Activated T-cell treated with anti-CD3 and anti-CD28 coated beads for 24 hours (primary cell): ENCODE measurements around the gene ALK.

Experiments
- DNase-seq: peaks from one replicate; pipeline ENCODE4 v3.0.0-alpha.2; 2020; ENCODE audit warnings: low read depth

ALK gene

DNA sequence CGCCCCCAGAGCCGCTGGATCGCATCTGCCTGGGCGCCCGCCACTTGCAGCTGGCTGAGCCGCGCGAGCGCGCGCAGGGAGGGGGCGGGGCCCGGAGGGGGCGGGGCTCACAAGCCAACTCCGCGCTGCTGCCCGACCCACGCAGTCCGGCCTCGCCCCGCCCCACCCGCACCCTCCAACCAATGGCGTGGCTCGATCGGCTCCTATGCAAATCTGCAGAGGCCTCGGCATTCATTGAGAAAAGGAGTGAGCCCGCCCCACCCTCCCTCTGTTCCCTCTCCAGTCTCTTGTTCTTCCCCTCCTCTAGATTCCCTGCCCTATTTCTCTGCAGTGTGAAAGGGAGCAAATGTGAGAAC, at the start of gene ALK:
Gene ALK, minus strand, starts transcription at position 27 of the 356 bp plus-strand sequence. CDS start 927 bp downstream, outside the sequence.
- peak; percentile 59 for DNase-seq

- DNase-seq, result no peak
Measured at GRCh38 chr2:29966266-29966665, 44.9 kb upstream of the ALK start.

- DNase-seq, result no peak
Measured at GRCh38 chr2:29963972-29964570, 42.7 kb upstream of the ALK start.

DNA sequence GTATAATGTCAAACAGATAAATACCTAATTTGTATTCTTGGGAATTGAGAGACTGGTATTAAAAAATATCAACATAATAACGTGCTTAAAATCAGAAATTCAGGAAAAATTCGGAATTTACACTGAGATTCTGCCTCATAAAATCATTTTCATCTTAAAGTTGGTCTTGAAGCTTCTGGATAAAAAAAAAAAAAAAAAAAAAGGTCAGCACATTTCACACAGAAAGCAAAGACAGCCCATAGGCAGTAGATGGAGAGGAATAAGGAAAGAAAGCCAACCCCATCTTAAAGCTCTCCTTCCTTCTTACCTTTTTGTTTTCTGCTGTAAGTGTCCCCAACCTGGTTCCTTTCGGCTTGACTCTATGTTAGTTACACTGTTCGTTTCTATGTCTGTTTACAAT, 41.5 kb upstream of the ALK start:
- no peak for DNase-seq

DNA sequence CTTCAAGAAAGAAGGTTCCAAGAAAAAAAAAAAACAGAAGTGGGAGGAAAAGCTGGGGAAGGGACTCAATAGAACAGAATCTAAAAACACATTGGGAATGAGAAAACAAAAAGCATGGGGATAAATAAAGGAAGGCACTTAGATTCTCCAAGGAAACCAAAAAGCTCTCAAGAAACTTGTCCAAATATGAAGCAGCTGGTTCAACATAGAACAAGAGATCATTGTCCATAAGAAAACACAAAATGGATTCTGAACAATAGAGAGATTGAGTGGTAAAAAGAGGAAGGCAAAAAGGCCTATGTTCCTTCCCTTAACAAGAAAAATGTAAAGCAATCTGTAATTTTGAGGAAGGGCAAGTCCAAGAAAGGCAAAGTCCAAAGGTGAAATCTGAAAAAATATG, 32.9 kb upstream of the ALK start:
- no peak for DNase-seq

- DNase-seq, result no peak
Measured at GRCh38 chr2:29952973-29953372, 31.6 kb upstream of the ALK start.

- no peak for DNase-seq
Measured at GRCh38 chr2:29951576-29951975, 30.2 kb upstream of the ALK start.

GRCh38 chr2:29950481-29950880, 29.1 kb upstream of the ALK start:
- no peak for DNase-seq

GRCh38 chr2:29949042-29949441, 27.7 kb upstream of the ALK start:
- no peak for DNase-seq

DNA sequence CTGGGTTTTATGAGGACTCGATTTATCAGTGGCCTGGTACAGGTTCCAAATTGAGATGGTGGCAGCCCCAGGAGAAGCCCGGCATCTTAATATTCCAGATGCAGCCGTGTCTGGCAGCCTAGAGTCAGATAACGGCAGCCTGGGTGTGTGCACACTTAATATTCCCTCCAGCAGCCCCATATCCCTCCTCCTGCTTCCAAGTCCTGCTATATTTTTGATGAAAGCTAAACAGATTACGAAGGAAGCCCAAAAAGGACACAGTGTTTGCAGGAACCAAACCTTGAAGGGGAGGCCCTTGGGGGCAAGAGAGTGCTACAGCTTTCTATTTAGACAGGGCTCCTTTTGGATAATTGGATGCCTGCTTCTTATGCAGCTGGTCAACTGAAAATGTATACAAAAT, 25.1 kb upstream of the ALK start:
- no peak for DNase-seq

- DNase-seq, result no peak
Measured at GRCh38 chr2:29942711-29943110, 21.3 kb upstream of the ALK start.

DNA sequence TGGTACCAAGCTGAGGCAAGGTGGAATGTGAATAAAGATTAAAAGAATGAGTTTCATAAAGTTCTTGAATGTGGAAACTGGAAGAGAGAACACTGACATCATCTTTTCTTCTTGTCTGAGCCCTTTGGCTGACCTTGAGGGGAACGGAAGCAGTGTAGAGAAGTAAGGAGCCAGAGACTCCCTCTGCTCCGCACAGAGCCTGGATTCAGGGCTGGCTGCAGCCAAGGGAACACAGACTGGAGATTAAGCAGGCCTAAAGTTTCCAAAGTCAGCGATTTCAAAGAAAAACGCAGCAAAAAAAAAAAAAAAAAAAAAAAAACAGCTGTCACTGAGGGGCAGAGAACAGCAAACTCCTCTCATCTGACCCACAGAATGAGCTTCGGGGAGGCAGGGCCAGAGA, 19.3 kb upstream of the ALK start:
- DNase-seq, result no peak

- DNase-seq, result no peak
Measured at GRCh38 chr2:29936020-29936419, 14.6 kb upstream of the ALK start.

DNA sequence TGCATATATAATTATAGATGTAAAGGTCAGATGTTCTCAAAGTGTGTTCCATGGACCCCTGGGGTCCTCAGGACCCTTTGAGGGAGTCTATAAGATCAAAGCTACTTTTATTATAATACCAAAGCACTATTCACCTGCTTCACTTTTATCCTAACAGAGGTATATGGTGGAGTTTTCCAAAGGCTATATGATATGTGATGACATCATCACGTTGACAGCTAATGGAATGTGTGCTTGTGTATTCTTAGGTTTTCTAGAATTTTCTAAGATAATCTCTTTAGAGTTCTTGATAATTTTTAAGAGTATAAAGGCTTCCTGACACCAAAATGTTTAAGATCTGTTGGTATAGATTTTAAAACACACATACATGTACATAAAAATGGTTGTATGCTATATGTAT, 10.4 kb upstream of the ALK start:
- no peak for DNase-seq

DNA sequence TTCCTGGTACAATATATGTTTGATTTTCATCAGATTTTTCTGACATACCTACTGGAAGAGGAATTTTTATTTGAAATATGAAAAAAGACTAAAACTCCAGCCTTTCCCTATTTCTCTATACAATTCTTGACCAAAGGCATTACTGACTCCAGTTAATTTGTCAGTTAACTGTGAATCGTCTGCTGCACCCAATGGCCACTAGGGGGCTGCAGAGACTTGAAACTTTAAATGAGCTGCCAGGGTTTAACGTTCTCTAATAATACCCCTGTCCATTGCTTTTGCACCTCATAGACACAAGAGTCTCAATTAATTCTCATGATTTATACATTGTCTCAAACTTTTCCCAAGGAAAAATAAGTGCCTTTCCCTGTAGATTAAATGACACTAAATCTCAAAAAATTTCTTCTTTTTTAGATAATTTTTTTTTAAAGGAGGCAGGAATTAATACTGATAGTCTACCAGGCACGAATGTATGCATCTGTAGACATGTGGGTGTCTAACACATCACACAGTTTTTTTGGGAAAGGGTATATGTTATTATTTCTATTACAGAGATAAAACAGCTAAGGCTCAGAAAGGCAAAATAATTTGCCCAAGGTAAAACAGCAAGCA, 1.8 kb upstream of the ALK start:
- DNase-seq, result no peak

DNA sequence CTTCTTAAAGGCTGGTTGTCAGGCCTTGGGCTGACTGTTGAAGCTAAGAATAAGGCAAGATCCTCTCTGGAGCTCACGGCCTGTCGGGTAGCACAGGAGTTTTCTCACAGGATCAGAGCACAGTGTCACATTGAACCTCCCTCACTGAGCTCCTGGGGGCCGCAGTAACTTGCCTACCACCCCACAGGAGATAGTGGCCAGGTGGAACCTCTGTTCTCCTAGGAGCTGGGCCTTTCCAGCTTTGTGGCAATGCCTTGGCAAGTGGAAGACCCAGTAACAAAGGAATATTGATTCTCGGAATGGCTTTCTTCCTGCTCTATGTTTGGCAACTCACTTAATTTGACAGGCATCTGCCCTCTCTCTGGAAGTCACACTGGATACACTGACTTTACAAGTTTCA, 1.2 kb upstream of the ALK start:
- DNase-seq, result no peak

DNA sequence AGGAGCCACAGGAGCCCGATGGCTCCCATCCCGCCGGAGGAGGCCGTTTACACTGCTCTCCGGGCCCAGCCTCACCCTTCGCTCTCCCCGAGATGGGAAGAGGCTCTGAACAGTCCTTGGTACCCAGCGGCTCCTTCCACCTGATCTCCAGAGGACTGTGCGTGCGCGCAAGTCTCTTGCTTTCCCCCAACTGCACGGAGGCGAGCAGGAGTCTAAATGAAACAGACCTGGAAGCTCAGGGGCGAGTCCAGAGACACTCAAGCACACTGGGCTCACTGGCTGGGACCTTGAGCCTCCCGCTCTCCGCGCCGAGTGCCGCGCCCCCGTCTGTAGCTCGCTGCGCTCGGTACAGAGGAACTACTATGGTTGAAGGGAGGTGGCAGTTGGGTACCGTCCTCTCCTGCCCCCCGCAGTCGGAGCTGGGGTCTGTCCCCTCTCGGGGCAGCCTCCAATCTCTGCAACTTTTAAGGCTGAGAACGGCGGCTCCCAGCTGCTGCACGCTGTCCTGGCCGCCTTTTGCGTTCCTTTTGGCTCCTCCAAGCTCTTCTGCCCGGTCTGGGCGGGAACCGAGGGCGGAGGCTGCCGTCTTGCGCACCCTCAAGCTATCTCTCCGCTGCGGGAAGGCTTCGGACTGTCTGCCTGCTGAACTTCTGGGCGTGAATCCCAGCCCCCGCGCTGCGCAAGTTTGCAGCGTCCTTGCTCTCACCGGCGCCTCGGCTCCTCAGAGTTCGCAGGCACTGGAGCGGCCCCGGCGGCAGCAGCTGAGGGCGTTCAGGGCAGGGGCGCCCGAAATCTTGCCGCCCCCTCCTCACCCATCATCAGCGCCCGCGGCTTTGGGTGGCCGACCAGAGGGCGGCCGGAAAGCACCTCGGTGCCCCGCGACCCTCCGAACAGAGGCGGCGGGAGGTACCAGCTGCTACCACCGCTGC, 491 bp downstream of the ALK start:
- no peak for DNase-seq

- DNase-seq, result no peak
Measured at GRCh38 chr2:29920130-29920577, 1.2 kb downstream of the ALK start.

GRCh38 chr2:29918941-29919340, 2.4 kb downstream of the ALK start:
- DNase-seq, result no peak

DNA sequence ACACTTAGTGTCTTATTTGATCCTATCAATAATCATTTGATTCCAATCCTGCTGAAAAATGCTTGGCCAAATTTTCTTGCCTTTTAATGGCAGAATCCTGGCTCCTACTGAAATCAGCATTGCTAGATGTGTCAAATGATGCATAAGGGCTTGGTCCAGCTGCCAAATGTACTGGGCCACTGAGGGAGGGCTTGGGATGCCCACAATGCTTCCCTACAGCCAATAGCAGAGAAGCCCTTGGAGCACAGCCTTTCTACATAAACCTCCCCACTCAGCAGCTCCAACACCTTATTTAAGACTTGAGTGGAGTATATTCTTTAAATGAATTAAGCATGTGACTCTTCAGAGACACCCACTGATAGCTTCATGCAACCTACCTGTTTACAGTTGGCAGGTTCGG, 3.6 kb downstream of the ALK start:
- DNase-seq, result no peak

DNA sequence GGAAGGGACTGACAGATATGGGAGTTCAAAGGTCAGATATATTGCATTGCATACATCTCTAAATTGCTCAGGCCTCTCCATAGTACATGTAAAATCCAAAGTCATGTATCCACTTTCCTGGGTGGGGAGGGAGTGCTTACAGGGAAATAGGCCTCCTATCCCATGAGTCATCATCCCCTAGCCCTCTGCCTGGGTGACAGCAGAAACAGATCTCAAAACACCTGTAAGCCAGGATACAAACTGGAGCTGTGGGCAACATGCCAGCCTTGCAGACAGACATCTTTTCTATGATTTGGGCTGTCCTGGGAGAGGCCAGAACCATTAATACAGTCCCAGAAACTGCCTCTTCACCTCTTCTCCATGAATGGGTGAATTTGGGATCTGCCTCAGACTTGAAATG, 4.8 kb downstream of the ALK start:
- DNase-seq, result no peak

DNA sequence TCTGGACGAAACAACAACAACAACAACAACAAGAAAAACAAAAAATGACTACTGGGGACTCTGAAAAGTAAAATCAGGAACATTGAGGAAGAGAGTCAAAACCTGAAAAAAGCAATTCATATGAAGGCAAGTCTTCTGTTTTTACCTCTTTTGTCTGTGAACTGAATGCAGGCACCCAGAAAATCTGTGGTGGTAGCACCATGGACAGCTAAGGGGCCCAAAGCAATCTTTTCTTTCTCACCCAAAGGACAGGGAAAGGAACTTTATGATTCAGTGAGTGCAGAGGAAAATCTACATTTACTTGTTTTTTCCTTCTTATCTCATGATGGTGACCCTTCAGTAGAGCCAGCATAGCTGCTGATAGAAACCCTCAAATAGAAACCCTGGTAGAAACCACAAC, 10.4 kb downstream of the ALK start:
- no peak for DNase-seq

GRCh38 chr2:29910465-29910864, 10.9 kb downstream of the ALK start:
- no peak for DNase-seq
